ENCODE results near the gene WNK2.
A peak's percentile ranks its signal among the peaks of the same experiment; 100 is the strongest.

Gene WNK2

DNA sequence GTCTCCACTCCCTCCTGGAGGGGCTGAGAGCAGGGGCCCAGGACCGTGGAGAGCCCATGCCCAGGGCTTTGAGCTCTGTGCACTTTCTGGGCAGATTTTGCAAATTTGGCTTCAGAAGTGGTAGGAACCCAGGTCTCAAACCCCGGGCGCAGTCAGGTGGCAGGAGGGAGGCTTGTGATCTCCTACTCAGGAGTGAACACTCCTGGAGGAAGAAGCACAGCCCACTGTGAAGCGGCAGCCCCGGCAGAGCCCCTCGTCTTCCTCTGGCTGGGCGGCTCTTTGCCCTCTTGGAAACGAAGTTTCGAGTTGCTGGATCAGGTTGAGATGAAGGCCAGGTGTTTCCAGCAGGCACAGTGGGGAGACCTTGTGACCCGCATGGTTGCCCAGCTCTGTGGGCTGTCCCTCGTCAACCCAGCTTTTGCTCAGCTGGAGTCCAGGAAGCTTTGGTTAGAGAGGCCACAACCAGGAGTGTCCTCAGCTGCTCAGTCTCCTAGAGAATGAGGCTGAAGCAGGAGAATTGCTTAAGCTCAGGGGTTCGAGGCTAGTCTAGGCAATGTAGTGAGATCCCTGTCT, 48.5 kb downstream of the WNK2 start:
- Histone ChIP-seq H3K18ac (ENCODE audit: low read length) (no peak overlapping the region), H3K23ac (ENCODE audit: low read depth, low read length, poor library complexity) (peak overlapping the region; percentile 50), H3K4me1 (ENCODE audit: control insufficient read depth in 2 of 2, insufficient read depth in 1 of 2, low read depth in 1 of 2, low read length in 2 of 2) (peaks cover 0 to 2% of the 10 kb centered on the region in 2 donors), H3K9me3 (replicated peaks in 1 of 2; ENCODE audit: control insufficient read depth in 2 of 2, insufficient read depth in 1 of 2, low read depth in 1 of 2, low read length in 2 of 2) (no peaks in the 10 kb centered on the region), H4K91ac (ENCODE audit: low read depth, low read length, poor library complexity) (no peak overlapping the region), H2BK12ac (ENCODE audit: low read length) (no peak overlapping the region), H2AFZ (ENCODE audit: low read length) (no peak overlapping the region), H2BK5ac (ENCODE audit: low read length) (no peak overlapping the region), H3K79me1 (ENCODE audit: low read depth, low read length) (no peaks in the 10 kb centered on the region), H3K14ac (ENCODE audit: low read length) (no peak overlapping the region), H2AK5ac (ENCODE audit: low read depth, low read length) (no peak overlapping the region), H2BK120ac (ENCODE audit: low read depth, low read length) (no peak overlapping the region), H3K4ac (ENCODE audit: low read length) (no peak overlapping the region), H2BK15ac (ENCODE audit: low read length) (no peak overlapping the region), H3K4me3 (ENCODE audit: low read length in 2 of 2) (no peak overlapping the region), H3K4me2 (ENCODE audit: insufficient read depth, low read length, poor library complexity, severe bottlenecking) (no peak overlapping the region), H3K27ac (replicated peaks; ENCODE audit: low read length) (no peak overlapping the region), H4K8ac (ENCODE audit: low read depth, low read length) (no peak overlapping the region), H3K36me3 (replicated peaks in 1 of 2; ENCODE audit: control insufficient read depth in 2 of 2, insufficient read depth in 2 of 2, low read length in 2 of 2) (peaks cover 0 to 1% of the 10 kb centered on the region in 2 donors), H3K27me3 (ENCODE audit: control insufficient read depth in 3 of 3, insufficient read depth in 3 of 3, low read depth in 1 of 3, low read length in 3 of 3) (no peaks in the 10 kb centered on the region), H3K9ac (ENCODE audit: low read depth, low read length, poor library complexity) (no peak overlapping the region)
- DNase-seq (ENCODE audit: low spot score) = no peak
- WGBS, 2 donors (ENCODE audit: extremely low coverage in 2 of 2, insufficient read length in 2 of 2, insufficient replicate concordance in 1 of 2) = no CpG with 5 or more reads among the region's 12 CpGs

DNA sequence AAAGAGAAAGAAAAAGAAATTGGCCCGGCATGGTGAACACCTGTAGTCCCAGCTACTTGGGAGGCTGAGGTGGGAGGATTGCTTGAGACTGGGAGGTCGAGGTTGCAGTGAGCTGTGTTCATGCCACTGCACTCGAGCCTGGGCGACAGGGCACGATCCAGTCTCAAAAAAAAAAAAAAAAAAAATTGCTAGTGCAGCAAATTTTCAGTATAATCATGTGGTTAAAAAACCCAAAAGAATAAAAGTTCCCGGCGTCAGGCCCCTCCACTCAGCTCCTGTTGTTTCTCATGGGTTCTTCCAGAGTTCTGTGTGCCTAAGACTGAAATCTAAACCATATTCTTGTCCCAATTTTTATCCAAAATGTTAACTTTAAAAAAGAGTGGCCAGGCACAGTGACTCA, 49.1 kb downstream of the WNK2 start:
- no peak overlapping the region for H2BK5ac ChIP-seq (ENCODE audit: low read length)
- no peak overlapping the region for H2AFZ ChIP-seq (ENCODE audit: low read length)
- H3K36me3 ChIP-seq (replicated peaks in 1 of 2; ENCODE audit: control insufficient read depth in 2 of 2, insufficient read depth in 2 of 2, low read length in 2 of 2) = peaks cover 0 to 1% of the 10 kb centered on the region in 2 donors
- H3K27me3 ChIP-seq (ENCODE audit: control insufficient read depth in 3 of 3, insufficient read depth in 3 of 3, low read depth in 1 of 3, low read length in 3 of 3) = no peaks in the 10 kb centered on the region
- H3K9me3 ChIP-seq (replicated peaks in 1 of 2; ENCODE audit: control insufficient read depth in 2 of 2, insufficient read depth in 1 of 2, low read depth in 1 of 2, low read length in 2 of 2) = no peaks in the 10 kb centered on the region
- H3K4me2 ChIP-seq (ENCODE audit: insufficient read depth, low read length, poor library complexity, severe bottlenecking) = no peak overlapping the region
- no peak overlapping the region for H2BK12ac ChIP-seq (ENCODE audit: low read length)
- no peak overlapping the region for H3K23ac ChIP-seq (ENCODE audit: low read depth, low read length, poor library complexity)
- H3K27ac ChIP-seq (replicated peaks; ENCODE audit: low read length) = no peak overlapping the region
- DNase-seq (ENCODE audit: low spot score) = no peak
- no peaks in the 10 kb centered on the region for H3K79me1 ChIP-seq (ENCODE audit: low read depth, low read length)
- WGBS, 2 donors (ENCODE audit: extremely low coverage in 2 of 2, insufficient read length in 2 of 2, insufficient replicate concordance in 1 of 2) = no CpG with 5 or more reads among the region's 7 CpGs
- H3K14ac ChIP-seq (ENCODE audit: low read length) = no peak overlapping the region
- H3K4ac ChIP-seq (ENCODE audit: low read length) = no peak overlapping the region
- no peak overlapping the region for H2BK15ac ChIP-seq (ENCODE audit: low read length)
- H4K91ac ChIP-seq (ENCODE audit: low read depth, low read length, poor library complexity) = no peak overlapping the region
- H3K18ac ChIP-seq (ENCODE audit: low read length) = no peak overlapping the region
- H3K9ac ChIP-seq (ENCODE audit: low read depth, low read length, poor library complexity) = no peak overlapping the region
- H4K8ac ChIP-seq (ENCODE audit: low read depth, low read length) = no peak overlapping the region
- no peak overlapping the region for H2AK5ac ChIP-seq (ENCODE audit: low read depth, low read length)
- H3K4me1 ChIP-seq (ENCODE audit: control insufficient read depth in 2 of 2, insufficient read depth in 1 of 2, low read depth in 1 of 2, low read length in 2 of 2) = peaks cover 0 to 2% of the 10 kb centered on the region in 2 donors
- H2BK120ac ChIP-seq (ENCODE audit: low read depth, low read length) = no peak overlapping the region
- no peak overlapping the region for H3K4me3 ChIP-seq (ENCODE audit: low read length in 2 of 2)

DNA sequence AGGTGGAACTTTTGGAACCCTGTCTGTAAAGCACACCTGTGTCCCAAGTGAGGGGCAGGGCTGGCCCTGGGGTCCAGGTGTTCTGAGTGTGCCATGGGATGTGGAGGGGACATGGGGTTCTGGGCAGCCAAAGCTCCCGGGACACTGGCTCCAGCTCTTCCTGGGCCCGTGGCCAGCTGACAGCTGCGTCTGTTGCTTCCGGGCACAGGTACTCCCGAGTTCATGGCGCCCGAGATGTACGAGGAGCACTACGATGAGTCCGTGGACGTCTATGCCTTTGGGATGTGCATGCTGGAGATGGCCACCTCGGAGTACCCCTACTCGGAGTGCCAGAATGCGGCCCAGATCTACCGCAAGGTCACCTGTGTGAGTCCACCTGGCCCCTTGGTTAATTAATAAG, 50.7 kb downstream of the WNK2 start:
- DNase-seq (ENCODE audit: low spot score) = no peak
- no peak overlapping the region for H2BK5ac ChIP-seq (ENCODE audit: low read length)
- no peak overlapping the region for H3K18ac ChIP-seq (ENCODE audit: low read length)
- peaks cover 0 to 2% of the 10 kb centered on the region in 2 donors for H3K4me1 ChIP-seq (ENCODE audit: control insufficient read depth in 2 of 2, insufficient read depth in 1 of 2, low read depth in 1 of 2, low read length in 2 of 2)
- H2AK5ac ChIP-seq (ENCODE audit: low read depth, low read length) = no peak overlapping the region
- H3K79me1 ChIP-seq (ENCODE audit: low read depth, low read length) = no peaks in the 10 kb centered on the region
- no peak overlapping the region for H2BK120ac ChIP-seq (ENCODE audit: low read depth, low read length)
- H3K4ac ChIP-seq (ENCODE audit: low read length) = no peak overlapping the region
- H3K9ac ChIP-seq (ENCODE audit: low read depth, low read length, poor library complexity) = peak overlapping the region; percentile 12
- H3K4me2 ChIP-seq (ENCODE audit: insufficient read depth, low read length, poor library complexity, severe bottlenecking) = no peak overlapping the region
- H3K4me3 ChIP-seq (ENCODE audit: low read length in 2 of 2) = peak overlapping the region in 1 of 2 donors; percentile 11
- H3K23ac ChIP-seq (ENCODE audit: low read depth, low read length, poor library complexity) = peak overlapping the region; percentile 17
- H3K14ac ChIP-seq (ENCODE audit: low read length) = peak overlapping the region; percentile 47
- H3K9me3 ChIP-seq (replicated peaks in 1 of 2; ENCODE audit: control insufficient read depth in 2 of 2, insufficient read depth in 1 of 2, low read depth in 1 of 2, low read length in 2 of 2) = no peaks in the 10 kb centered on the region
- no peak overlapping the region for H2BK15ac ChIP-seq (ENCODE audit: low read length)
- peaks cover 0 to 7% of the 10 kb centered on the region in 2 donors for H3K36me3 ChIP-seq (replicated peaks in 1 of 2; ENCODE audit: control insufficient read depth in 2 of 2, insufficient read depth in 2 of 2, low read length in 2 of 2)
- H3K27ac ChIP-seq (replicated peaks; ENCODE audit: low read length) = no peak overlapping the region
- no peak overlapping the region for H2BK12ac ChIP-seq (ENCODE audit: low read length)
- no peak overlapping the region for H2AFZ ChIP-seq (ENCODE audit: low read length)
- no CpG with 5 or more reads among the region's 15 CpGs for WGBS, 2 donors (ENCODE audit: extremely low coverage in 2 of 2, insufficient read length in 2 of 2, insufficient replicate concordance in 1 of 2)
- no peak overlapping the region for H4K91ac ChIP-seq (ENCODE audit: low read depth, low read length, poor library complexity)
- no peaks in the 10 kb centered on the region for H3K27me3 ChIP-seq (ENCODE audit: control insufficient read depth in 3 of 3, insufficient read depth in 3 of 3, low read depth in 1 of 3, low read length in 3 of 3)
- no peak overlapping the region for H4K8ac ChIP-seq (ENCODE audit: low read depth, low read length)

DNA sequence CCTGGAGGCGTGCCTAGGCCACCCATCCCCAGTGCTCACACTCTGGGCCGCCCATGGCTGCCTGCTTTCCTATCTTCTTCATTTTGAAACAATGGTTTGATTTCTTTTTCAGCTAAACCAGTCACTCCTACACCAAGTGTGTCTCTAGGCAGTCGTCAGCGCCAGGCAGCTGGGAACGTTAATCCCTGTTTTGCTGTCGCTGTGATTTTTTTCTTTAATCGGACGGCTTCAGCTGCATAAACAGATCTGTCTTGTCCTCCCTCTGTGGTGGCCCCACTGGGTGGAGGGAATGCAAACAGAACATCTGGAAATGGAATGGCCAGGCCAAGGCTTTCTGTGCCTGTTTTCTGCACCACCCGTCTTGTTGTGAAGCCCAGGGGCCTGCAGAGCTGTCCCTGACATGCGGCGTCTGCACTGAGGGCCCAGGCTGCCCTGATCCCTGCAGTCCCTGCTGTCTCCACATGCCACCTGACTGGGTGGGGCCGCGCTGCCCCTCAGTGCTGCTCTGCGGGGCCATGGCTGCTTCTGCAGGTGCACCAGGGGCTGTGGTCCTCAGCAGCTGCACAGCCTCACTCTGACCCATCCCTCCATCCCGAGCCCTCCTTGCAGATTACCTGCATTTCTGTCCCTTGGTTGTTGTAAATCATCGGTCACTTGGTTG, 51.5 kb downstream of the WNK2 start:
- Histone ChIP-seq H2AFZ (ENCODE audit: low read length) (no peak overlapping the region), H3K79me1 (ENCODE audit: low read depth, low read length) (no peaks in the 10 kb centered on the region), H3K23ac (ENCODE audit: low read depth, low read length, poor library complexity) (peak overlapping the region; percentile 68), H4K8ac (ENCODE audit: low read depth, low read length) (no peak overlapping the region), H3K36me3 (replicated peaks in 1 of 2; ENCODE audit: control insufficient read depth in 2 of 2, insufficient read depth in 2 of 2, low read length in 2 of 2) (peaks cover 0 to 7% of the 10 kb centered on the region in 2 donors), H3K4me1 (ENCODE audit: control insufficient read depth in 2 of 2, insufficient read depth in 1 of 2, low read depth in 1 of 2, low read length in 2 of 2) (peaks cover 0 to 2% of the 10 kb centered on the region in 2 donors), H2BK12ac (ENCODE audit: low read length) (no peak overlapping the region), H3K9me3 (replicated peaks in 1 of 2; ENCODE audit: control insufficient read depth in 2 of 2, insufficient read depth in 1 of 2, low read depth in 1 of 2, low read length in 2 of 2) (no peaks in the 10 kb centered on the region), H3K4me3 (ENCODE audit: low read length in 2 of 2) (no peak overlapping the region), H2BK5ac (ENCODE audit: low read length) (no peak overlapping the region), H2BK120ac (ENCODE audit: low read depth, low read length) (no peak overlapping the region), H3K14ac (ENCODE audit: low read length) (no peak overlapping the region), H2BK15ac (ENCODE audit: low read length) (no peak overlapping the region), H3K9ac (ENCODE audit: low read depth, low read length, poor library complexity) (peak overlapping the region; percentile 45), H3K18ac (ENCODE audit: low read length) (no peak overlapping the region), H4K91ac (ENCODE audit: low read depth, low read length, poor library complexity) (no peak overlapping the region), H3K4me2 (ENCODE audit: insufficient read depth, low read length, poor library complexity, severe bottlenecking) (no peak overlapping the region), H3K27ac (replicated peaks; ENCODE audit: low read length) (no peak overlapping the region), H3K27me3 (ENCODE audit: control insufficient read depth in 3 of 3, insufficient read depth in 3 of 3, low read depth in 1 of 3, low read length in 3 of 3) (no peaks in the 10 kb centered on the region), H3K4ac (ENCODE audit: low read length) (peak overlapping the region; percentile 45), H2AK5ac (ENCODE audit: low read depth, low read length) (no peak overlapping the region)
- no CpG with 5 or more reads among the region's 16 CpGs for WGBS, 2 donors (ENCODE audit: extremely low coverage in 2 of 2, insufficient read length in 2 of 2, insufficient replicate concordance in 1 of 2)
- DNase-seq (ENCODE audit: low spot score) = no peak

Measured in neuronal stem cell (in vitro differentiated cells).